Ectodermal cell (in vitro differentiated cells): ENCODE measurements around the gene OMP. TPM values are rescaled to one million over a fixed set of nuclear protein-coding genes. Genes with fewer than 3 reads are reported as not detected.

Experiments used
- H3K27ac ChIP-seq: 2 replicates; pipeline ENCODE4 v1.7.0; 2013; ENCODE audit warnings: mild to moderate bottlenecking, low read depth, low read length; ENCODE audit not compliant: insufficient read depth, poor library complexity, severe bottlenecking
- H3K27me3 ChIP-seq: 2 replicates; pipeline ENCODE4 v1.7.0; 2013; ENCODE audit warnings: mild to moderate bottlenecking, low read length; ENCODE audit not compliant: insufficient read depth, control insufficient read depth, poor library complexity, severe bottlenecking
- H3K36me3 ChIP-seq: one replicate; pipeline ENCODE4 v1.7.0; 2013; ENCODE audit warnings: low read length; ENCODE audit not compliant: control insufficient read depth, insufficient read depth
- H3K4me1 ChIP-seq: one replicate; pipeline ENCODE4 v1.7.0; 2013; ENCODE audit warnings: low read length; ENCODE audit not compliant: control insufficient read depth, insufficient read depth
- H3K4me3 ChIP-seq: 2 replicates; pipeline ENCODE4 v1.7.0; 2013; ENCODE audit warnings: low read depth, low read length, control low read depth; ENCODE audit not compliant: insufficient read depth
- H3K9me3 ChIP-seq: 2 replicates; pipeline ENCODE4 v1.7.0; 2013; ENCODE audit warnings: mild to moderate bottlenecking, low read length, moderate library complexity; ENCODE audit not compliant: control insufficient read depth
- WGBS, 2 experiments: methylation state at CpG; one replicate each; pipeline ENCODE4 v1.1.7; 2013; ENCODE audit warnings: missing lambda C conversion rate in 2 of 2; 5-methylcytosine and 5-hydroxymethylcytosine counted together
- polyA plus RNA-seq, 4 experiments: library from polyadenylated mRNA; stranded (reverse); fragments of 50-300 nt; gene quantifications; one replicate each; pipeline ENCODE4 v1.2.3, GENCODE V29; 2013

The OMP gene
- not detected for polyA plus RNA-seq (2013, experiment 1 of 4)
- not detected for polyA plus RNA-seq (2013, experiment 2 of 4)
- not detected for polyA plus RNA-seq (2013, experiment 3 of 4)
- polyA plus RNA-seq (2013, experiment 4 of 4) = not detected

- Histone ChIP-seq H3K36me3 (no peaks in the 10 kb centered on the region), H3K27me3 (no peaks in the 10 kb centered on the region), H3K4me1 (no peaks in the 10 kb centered on the region), H3K4me3 (no peak within 1 kb of the TSS), H3K9me3 (no peaks in the 10 kb centered on the region), H3K27ac (no peak within 1 kb of the TSS)
- WGBS, 2 experiments = 95% methylated on average over 37 of the region's 37 CpGs
Measured at GRCh38 chr11:77102246-77103210, at the start of gene OMP. Gene OMP, plus strand, starts transcription at chr11:77102840. Its CDS starts 0 bp downstream, at chr11:77102840.

DNA sequence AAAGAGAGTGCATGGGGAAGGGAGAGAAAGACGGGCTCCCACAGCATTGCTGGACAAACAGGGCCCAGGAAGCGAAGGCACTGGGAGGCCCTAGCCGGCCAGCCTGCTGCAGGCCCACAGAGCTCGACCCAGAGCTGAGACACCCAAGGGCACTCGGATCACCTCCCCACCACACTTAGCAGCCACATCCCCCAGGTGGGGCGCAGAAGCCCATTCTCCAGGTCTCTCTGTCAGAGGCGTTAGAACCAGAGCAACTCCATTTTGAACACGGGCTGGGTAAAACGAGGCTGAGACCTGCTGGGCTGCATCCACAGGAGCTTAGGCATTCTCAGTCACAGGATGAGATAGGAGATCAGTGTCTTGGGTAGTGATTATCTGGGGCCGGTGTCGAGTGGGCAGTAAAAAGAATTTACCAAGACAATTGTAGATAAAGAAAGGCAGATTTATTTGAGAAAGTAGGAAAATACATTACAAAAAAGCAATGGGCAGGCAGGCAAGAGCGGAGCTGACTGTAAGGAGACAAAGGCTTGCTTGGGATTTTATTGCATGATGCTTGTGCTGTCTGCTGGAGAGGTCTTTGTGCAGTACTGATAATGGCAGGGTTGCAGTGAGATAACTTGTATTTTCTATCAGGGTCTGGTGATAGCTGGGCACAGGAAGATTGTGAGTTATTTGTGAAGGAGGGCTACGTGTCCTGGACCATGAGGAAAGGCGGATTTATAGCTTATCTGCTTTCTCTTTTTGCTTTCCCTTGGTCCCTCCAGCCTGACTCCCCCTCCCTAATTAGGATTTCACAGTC, 49.2 kb upstream of the OMP start:
- no peak overlapping the region for H3K4me3 ChIP-seq
- H3K27ac ChIP-seq = no peak overlapping the region
- no peaks in the 10 kb centered on the region for H3K4me1 ChIP-seq
- H3K9me3 ChIP-seq = no peaks in the 10 kb centered on the region
- no peaks in the 10 kb centered on the region for H3K27me3 ChIP-seq
- no peaks in the 10 kb centered on the region for H3K36me3 ChIP-seq
- 86% methylated on average over 14 of the region's 14 CpGs for WGBS, 2 experiments

GRCh38 chr11:77054084-77054483, 48.6 kb upstream of the OMP start:
- no peaks in the 10 kb centered on the region for H3K9me3 ChIP-seq
- no peak overlapping the region for H3K4me3 ChIP-seq
- WGBS, 2 experiments = 83 to 89% methylated on average over 1 of the region's 1 CpG
- no peaks in the 10 kb centered on the region for H3K4me1 ChIP-seq
- no peaks in the 10 kb centered on the region for H3K36me3 ChIP-seq
- H3K27ac ChIP-seq = no peak overlapping the region
- H3K27me3 ChIP-seq = no peaks in the 10 kb centered on the region

DNA sequence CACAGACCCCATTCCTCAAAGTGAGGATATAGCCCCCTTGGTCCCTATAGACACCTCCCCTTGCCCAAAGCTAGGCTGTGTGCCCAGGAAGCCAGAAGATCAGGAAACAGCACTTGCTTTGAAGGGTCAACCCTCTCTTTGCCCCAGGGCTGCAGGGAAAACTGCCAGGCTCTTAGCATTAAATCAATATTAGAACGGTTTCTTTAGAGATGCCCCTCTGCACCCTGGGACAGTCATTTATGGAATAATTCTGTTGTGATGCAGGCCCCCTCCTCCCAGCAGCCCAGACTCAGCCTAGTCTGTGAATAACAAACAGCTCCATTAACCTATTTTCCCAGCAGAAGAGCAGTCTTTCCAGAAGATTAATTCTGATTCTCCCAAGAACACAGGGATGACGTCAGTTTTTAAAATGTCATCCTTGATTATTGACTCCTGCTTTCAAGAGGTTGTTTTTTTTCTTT, 47.5 kb upstream of the OMP start:
- H3K27ac ChIP-seq = no peak overlapping the region
- no peaks in the 10 kb centered on the region for H3K27me3 ChIP-seq
- no peaks in the 10 kb centered on the region for H3K36me3 ChIP-seq
- H3K9me3 ChIP-seq = no peaks in the 10 kb centered on the region
- 81 to 88% methylated on average over 2 of the region's 2 CpGs for WGBS, 2 experiments
- H3K4me1 ChIP-seq = no peaks in the 10 kb centered on the region
- H3K4me3 ChIP-seq = no peak overlapping the region

DNA sequence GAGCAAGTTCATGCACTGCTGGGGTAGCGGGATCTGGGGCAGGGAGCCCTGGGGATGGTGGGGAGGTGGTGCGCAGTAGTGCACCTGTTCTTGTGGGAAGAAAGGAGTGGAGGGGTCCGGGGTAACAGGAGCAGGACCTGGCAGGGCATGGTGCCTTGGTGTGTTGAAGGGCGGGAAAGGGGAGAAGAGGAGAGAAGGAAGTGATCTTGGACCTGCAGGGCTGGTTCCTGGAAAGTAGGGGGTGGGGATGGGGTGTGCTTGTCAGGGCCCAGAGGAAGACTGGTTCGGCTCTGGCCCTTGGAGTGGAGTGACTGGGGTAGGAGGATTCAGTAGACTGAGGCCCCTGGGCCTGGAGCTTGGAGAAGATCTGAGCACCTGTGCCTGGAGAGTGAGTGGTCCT, 46.7 kb upstream of the OMP start:
- no peak overlapping the region for H3K4me3 ChIP-seq
- H3K27me3 ChIP-seq = no peaks in the 10 kb centered on the region
- H3K27ac ChIP-seq = no peak overlapping the region
- WGBS, 2 experiments = 94 to 96% methylated on average over 5 of the region's 5 CpGs
- no peaks in the 10 kb centered on the region for H3K4me1 ChIP-seq
- H3K36me3 ChIP-seq = no peaks in the 10 kb centered on the region
- no peaks in the 10 kb centered on the region for H3K9me3 ChIP-seq

- Histone ChIP-seq H3K4me1 (no peaks in the 10 kb centered on the region), H3K4me3 (no peak overlapping the region), H3K36me3 (no peaks in the 10 kb centered on the region), H3K27ac (no peak overlapping the region), H3K27me3 (no peaks in the 10 kb centered on the region), H3K9me3 (no peaks in the 10 kb centered on the region)
- WGBS, 2 experiments = 80 to 86% methylated on average over 3 of the region's 3 CpGs
Measured at GRCh38 chr11:77056814-77057402, 45.7 kb upstream of the OMP start.

- WGBS, 2 experiments = 90 to 92% methylated on average over 9 of the region's 9 CpGs
- Histone ChIP-seq H3K9me3 (no peaks in the 10 kb centered on the region), H3K36me3 (no peaks in the 10 kb centered on the region), H3K27ac (no peak overlapping the region), H3K27me3 (no peaks in the 10 kb centered on the region), H3K4me3 (no peak overlapping the region), H3K4me1 (no peaks in the 10 kb centered on the region)
Measured at GRCh38 chr11:77057938-77058474, 44.6 kb upstream of the OMP start.

GRCh38 chr11:77058900-77059299, 43.7 kb upstream of the OMP start:
- Histone ChIP-seq H3K4me3 (no peak overlapping the region), H3K4me1 (no peaks in the 10 kb centered on the region), H3K36me3 (no peaks in the 10 kb centered on the region), H3K27me3 (no peaks in the 10 kb centered on the region), H3K9me3 (no peaks in the 10 kb centered on the region), H3K27ac (no peak overlapping the region)
- 89 to 97% methylated on average over 2 of the region's 2 CpGs for WGBS, 2 experiments

DNA sequence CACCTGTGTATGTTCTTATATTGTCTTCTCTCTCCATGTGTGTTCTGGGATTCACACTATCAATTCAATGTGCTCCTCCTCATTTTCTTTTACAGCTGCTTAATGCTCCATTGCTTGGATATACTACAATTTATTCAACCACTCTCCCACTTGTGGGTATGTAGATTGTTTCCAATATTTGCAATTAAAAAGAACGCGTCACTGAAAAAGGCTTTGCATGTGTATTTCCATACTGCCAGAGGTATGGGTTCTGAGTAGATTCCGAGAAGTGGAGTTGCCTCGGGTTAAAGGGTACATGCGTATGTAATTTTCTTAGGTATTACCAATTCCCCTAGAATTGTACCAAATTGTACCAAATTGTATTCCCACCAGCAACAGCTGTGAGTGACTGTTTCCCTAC, 42.8 kb upstream of the OMP start:
- WGBS, 2 experiments = 92 to 95% methylated on average over 4 to 5 of the region's 5 CpGs
- no peaks in the 10 kb centered on the region for H3K9me3 ChIP-seq

More for the DNA sequence above, 42.8 kb upstream of the OMP start:
- Histone ChIP-seq H3K27me3 (no peaks in the 10 kb centered on the region), H3K36me3 (no peaks in the 10 kb centered on the region), H3K4me3 (no peak overlapping the region), H3K4me1 (no peaks in the 10 kb centered on the region), H3K27ac (no peak overlapping the region)
